ENCODE data around the gene RBM10. TPM values are rescaled to one million over a fixed set of nuclear protein-coding genes. Genes with fewer than 3 reads are reported as not detected.
A peak's percentile ranks its signal among the peaks of the same experiment; 100 is the strongest.

The RBM10 gene
- total and polyA plus RNA-seq, 2 donors (not counting 3 experiments of a cell fraction or from before 2014, with no cell fraction given), result 37.3 to 51.5 TPM

GRCh38 chrX:47218280-47218919, 73.4 kb downstream of the RBM10 start, which contains the start of gene CDK16:
TSS of gene CDK16 (plus strand) at chrX:47218681. CDS start at chrX:47223558, 4,877 bp downstream.
- dilution Hi-C loops (cut with MboI; ENCODE audit: extremely low pct_ligation_motif_present, low sequenced_read_pairs), result no loop called here
- TF ChIP-seq JUN (IDR thresholded peaks at IDR 0.05; ENCODE audit: borderline replicate concordance, insufficient read depth, insufficient read length, low read depth) (no peak), POLR2A (IDR thresholded peaks at IDR 0.05; ENCODE audit: low read depth, low read length) (peak; percentile 64), POLR2AphosphoS5 (IDR thresholded peaks at IDR 0.05; ENCODE audit: insufficient read depth, low read depth, low read length) (peak; percentile 63), MYC (IDR thresholded peaks at IDR 0.05; ENCODE audit: low read depth, low read length) (no peak), GATA2 (IDR thresholded peaks at IDR 0.05; ENCODE audit: insufficient read depth, insufficient read length, low read depth, low read length) (no peak)
- POLR2A ChIA-PET, result interaction anchor here (0.8 to 1.9 kb wide), 3 partner anchors 15 to 305 kb away, joined by 3 to 10 read pairs (median 5); partner anchors contain the start of gene USP11

More at GRCh38 chrX:47218280-47218919, 73.4 kb downstream of the RBM10 start, which contains the start of gene CDK16:
- H3K9me1 ChIP-seq (replicated peaks; ENCODE audit: control insufficient read depth, extremely low read depth, insufficient read depth, low read length), result no peaks in the 10 kb centered on the region
- H3K9ac ChIP-seq (replicated peaks; ENCODE audit: extremely low read depth, insufficient read depth, low read length), result peak within 1 kb of the TSS; percentile 97
- H3K4me3 ChIP-seq (replicated peaks in 1 of 3; ENCODE audit: insufficient read depth in 1 of 3, low read depth in 1 of 3, low read length in 3 of 3), result peak within 1 kb of the TSS; percentile 43 to 80 (median 73)
- no peaks in the 10 kb centered on the region for H3K9me3 ChIP-seq (replicated peaks; ENCODE audit: control insufficient read depth, insufficient read depth, low read length)
- H3K27ac ChIP-seq (ENCODE audit: insufficient read depth, low read depth, low read length), result peak within 1 kb of the TSS; percentile 91
- intact Hi-C loops (cut with micrococcal nuclease), result loop anchor here (1.0 to 5.0 kb wide), 5 partner anchors 15 to 304 kb away; partner anchors contain the start of genes USP11 and ZNF41
- peaks cover 42% of the 10 kb centered on the region for H3K79me2 ChIP-seq (ENCODE audit: control insufficient read depth, insufficient read depth, low read length)
- CTCF ChIA-PET, result interaction anchor here (0.9 to 2.0 kb wide), 7 partner anchors 74 to 305 kb away, joined by 3 to 13 read pairs (median 4); partner anchors contain the start of genes NDUFB11 and RBM10
- H4K20me1 ChIP-seq (replicated peaks; ENCODE audit: control insufficient read depth, extremely low read depth, insufficient read depth, low read length), result no peaks in the 10 kb centered on the region
- BruUV-seq (replicated peaks), result TSS peak; percentile 12
- peaks cover 13% of the 10 kb centered on the region for H3K4me1 ChIP-seq (ENCODE audit: control insufficient read depth, extremely low read depth, insufficient read depth, low read length)
- no peaks in the 10 kb centered on the region for H3K27me3 ChIP-seq (ENCODE audit: control insufficient read depth in 2 of 2, insufficient read depth in 2 of 2, low read length in 2 of 2)
- H3K4me2 ChIP-seq (ENCODE audit: insufficient read depth, low read length), result peak within 1 kb of the TSS; percentile 89
- DNase-seq (ENCODE audit: low read depth, low spot score) (peak; percentile 82), FAIRE-seq (peak; percentile 66)
- H2AFZ ChIP-seq (ENCODE audit: low read depth, low read length), result peak within 1 kb of the TSS; percentile 65
- H3K36me3 ChIP-seq (ENCODE audit: control insufficient read depth in 2 of 2, extremely low read depth in 1 of 2, insufficient read depth in 2 of 2, low read length in 2 of 2), result peaks cover 6 to 27% of the 10 kb centered on the region in 2 experiments

All from endothelial cell of umbilical vein (primary cell).